Colonic mucosa (tissue), 4 donors: Measurements from ENCODE around the gene SIPA1L3. TPM values are rescaled to one million over a fixed set of nuclear protein-coding genes. Genes with fewer than 3 reads are reported as not detected.

Experiments used
- DNase-seq: peaks from one replicate; pipeline ENCODE4 v3.0.0-alpha.2; 2020
- H3K27ac ChIP-seq: fragments of 200-600 bp; one replicate; pipeline ENCODE4 v1.8.0; 2021
- H3K27me3 ChIP-seq: fragments of 200-600 bp; one replicate; pipeline ENCODE4 v1.8.0; 2021
- H3K36me3 ChIP-seq: fragments of 200-600 bp; one replicate; pipeline ENCODE4 v1.8.0; 2021
- H3K4me1 ChIP-seq: fragments of 200-600 bp; one replicate; pipeline ENCODE4 v1.8.0; 2021; ENCODE audit warnings: mild to moderate bottlenecking
- H3K4me3 ChIP-seq: fragments of 200-600 bp; one replicate; pipeline ENCODE4 v1.8.0; 2021
- H3K9ac ChIP-seq, 2 donors: one replicate each; pipeline ENCODE4 v1.7.0; 2013; ENCODE audit warnings: control low read depth in 2 of 2, low read depth in 2 of 2, low read length in 2 of 2
- H3K9me3 ChIP-seq: fragments of 200-600 bp; one replicate; pipeline ENCODE4 v1.8.0; 2021
- CTCF ChIP-seq: fragments of 200-600 bp; IDR thresholded peaks from one replicate; pipeline ENCODE4 v1.8.0; 2022; ENCODE audit warnings: antibody characterized with exemption, mild to moderate bottlenecking
- intact Hi-C: fragments of 100-400 bp; cut with DNase I; formaldehyde crosslinking; loops from one replicate; pipeline ENCODE4 v1.14.1; 2022
- total RNA-seq, 2 donors: library from RNA; stranded (reverse); fragmentation: NEBNext Ultra II Directional in 1 of 2; extraction: Animal tissue kit (Norgen Biotek cat#: 25700) in 1 of 2; gene quantifications; one replicate each; pipeline ENCODE4 v1.2.1, GENCODE V29; 2021
- donor health status: healthy.
- donor health status: DM: no; HTN: no; CAD: no.
- donor health status: DM: no; HTN: no; CAD: no.

SIPA1L3 gene
- total RNA-seq, 2 donors from 2014 or later: 98.6 to 113 TPM

- Histone ChIP-seq H3K9me3 (no peaks in the 10 kb centered on the region), H3K4me1 (no peaks in the 10 kb centered on the region), H3K27me3 (no peaks in the 10 kb centered on the region), H3K27ac (no peak overlapping the region), H3K36me3 (no peaks in the 10 kb centered on the region), H3K4me3 (no peak overlapping the region), H3K9ac (peak overlapping the region in 1 of 2 donors; percentile 62)
- DNase-seq: no peak
- intact Hi-C loops: no loop called here
- TF ChIP-seq CTCF: no peak
These were observed 98.2 kb downstream of the SIPA1L3 start for GRCh38 chr19:38005224-38005614.

- DNase-seq: no peak
- intact Hi-C loops: no loop called here
- no peak overlapping the region for H3K9ac ChIP-seq
- H3K27me3 ChIP-seq: no peaks in the 10 kb centered on the region
- H3K27ac ChIP-seq: no peak overlapping the region
- H3K4me1 ChIP-seq: no peaks in the 10 kb centered on the region
- H3K9me3 ChIP-seq: no peaks in the 10 kb centered on the region
- no peak overlapping the region for H3K4me3 ChIP-seq
- no peak for TF ChIP-seq CTCF
- no peaks in the 10 kb centered on the region for H3K36me3 ChIP-seq
These were observed 99.5 kb downstream of the SIPA1L3 start for GRCh38 chr19:38006361-38007045.

- intact Hi-C loops: no loop called here
- no peaks in the 10 kb centered on the region for H3K36me3 ChIP-seq
- H3K27ac ChIP-seq: no peak overlapping the region
- H3K27me3 ChIP-seq: no peaks in the 10 kb centered on the region
- no peaks in the 10 kb centered on the region for H3K4me1 ChIP-seq
- H3K4me3 ChIP-seq: no peak overlapping the region
- H3K9me3 ChIP-seq: no peaks in the 10 kb centered on the region
- no peak overlapping the region for H3K9ac ChIP-seq
- TF ChIP-seq CTCF: no peak
- DNase-seq: no peak
These were observed 102.7 kb downstream of the SIPA1L3 start for GRCh38 chr19:38009650-38010242.

GRCh38 chr19:38011426-38011825 lies 104.4 kb downstream of the SIPA1L3 start:
- no peaks in the 10 kb centered on the region for H3K36me3 ChIP-seq
- no peak overlapping the region for H3K9ac ChIP-seq
- DNase-seq: no peak
- TF ChIP-seq CTCF: no peak
- H3K4me1 ChIP-seq: no peaks in the 10 kb centered on the region
- intact Hi-C loops: no loop called here
- no peaks in the 10 kb centered on the region for H3K27me3 ChIP-seq
- H3K9me3 ChIP-seq: no peaks in the 10 kb centered on the region
- H3K4me3 ChIP-seq: no peak overlapping the region
- H3K27ac ChIP-seq: no peak overlapping the region

- H3K27me3 ChIP-seq: no peaks in the 10 kb centered on the region
- TF ChIP-seq CTCF: no peak
- DNase-seq: no peak
- no peak overlapping the region for H3K27ac ChIP-seq
- no peak overlapping the region for H3K4me3 ChIP-seq
- peak overlapping the region in 1 of 2 donors; percentile 17 for H3K9ac ChIP-seq
- no peaks in the 10 kb centered on the region for H3K9me3 ChIP-seq
- intact Hi-C loops: no loop called here
- H3K4me1 ChIP-seq: no peaks in the 10 kb centered on the region
- H3K36me3 ChIP-seq: no peaks in the 10 kb centered on the region
These were observed 105.3 kb downstream of the SIPA1L3 start for GRCh38 chr19:38012290-38012689.
